ENCODE data around the gene GPR82. TPM values are rescaled to one million over a fixed set of nuclear protein-coding genes. Genes with fewer than 3 reads are reported as not detected.
"Not testable (repeated sequence)": the region's sequence is repeated elsewhere in the genome, so short reads cannot be mapped to it uniquely, and the experiment has no call there.

GPR82 gene
- total RNA-seq (not detected in 2 replicates), polyA plus RNA-seq (not detected in 2 replicates), polyA minus RNA-seq (not detected in 2 replicates)
- total RNA-seq (2013), result 0.14 TPM

- Mint-ChIP-seq H3K4me1 (peaks cover 51% of the 10 kb centered on the region), H3K4me3 (peak within 1 kb of the TSS; percentile 59), H3K27me3 (no peaks in the 10 kb centered on the region), H3K27ac (peak within 1 kb of the TSS; percentile 46), H3K9me3 (ENCODE audit: insufficient read depth) (no peaks in the 10 kb centered on the region)
- H3K27ac ChIP-seq (ENCODE audit: low read length in 2 of 2), result no peak within 1 kb of the TSS
- peaks cover 0 to 1% of the 10 kb centered on the region in 2 experiments for H3K36me3 ChIP-seq (replicated peaks in 1 of 2; ENCODE audit: control extremely low read depth in 1 of 2, control insufficient read depth in 1 of 2, extremely low read depth in 1 of 2, insufficient read depth in 2 of 2, low read length in 1 of 2)
- H3K4me1 ChIP-seq (ENCODE audit: control insufficient read depth in 2 of 2, insufficient read depth in 2 of 2, low read length in 2 of 2), result peaks cover 47 to 50% of the 10 kb centered on the region in 2 donors
- H3K27me3 ChIP-seq (replicated peaks in 1 of 4; ENCODE audit: control extremely low read depth in 1 of 4, control insufficient read depth in 3 of 4, insufficient read depth in 4 of 4, low read length in 3 of 4), result no peaks in the 10 kb centered on the region
- no peak within 1 kb of the TSS for H3K4me3 ChIP-seq (ENCODE audit: control extremely low read depth in 1 of 5, extremely low read depth in 1 of 5, insufficient read depth in 1 of 5, low read depth in 2 of 5, low read length in 4 of 5)
- no CpG with 5 or more reads among the region's 2 CpGs for WGBS (ENCODE audit: insufficient coverage)
- no peaks in the 10 kb centered on the region for H3K79me2 ChIP-seq (ENCODE audit: control insufficient read depth, insufficient read depth, low read length)
- peak within 1 kb of the TSS; percentile 58 for H3K4me2 ChIP-seq (replicated peaks; ENCODE audit: low read depth, low read length, poor library complexity, severe bottlenecking)
- H3K9ac ChIP-seq (ENCODE audit: low read length), result no peak within 1 kb of the TSS
- no peak within 1 kb of the TSS for H2AFZ ChIP-seq (ENCODE audit: insufficient read depth, low read depth, low read length, poor library complexity, severe bottlenecking)
- POLR2A ChIA-PET, result no interaction called here
- intact Hi-C loops (cut with micrococcal nuclease), result loop anchor here (1.0 kb wide), 1 partner anchor 10 kb away; no protein-coding TSS in a partner anchor
- peak; percentile 54 for ATAC-seq (ENCODE audit: low read depth)
- TF ChIP-seq EZH2 (IDR thresholded peaks at IDR 0.05; ENCODE audit: borderline replicate concordance, insufficient read depth, low read depth, low read length, poor library complexity, severe bottlenecking), result no peak
- TF ChIP-seq CTCF (IDR thresholded peaks at IDR 0.05), result no peak
- H3K9me3 ChIP-seq (ENCODE audit: control extremely low read depth in 1 of 3, control insufficient read depth in 2 of 3, insufficient read depth in 1 of 3, low read length in 2 of 3), result peaks cover 0 to 5% (median 3%) of the 10 kb centered on the region in 3 donors
- DNase-seq, result peak; percentile 34
- CTCF ChIA-PET, result no interaction called here
- H4K20me1 ChIP-seq (ENCODE audit: control insufficient read depth, insufficient read depth, low read length, poor library complexity, severe bottlenecking), result no peaks in the 10 kb centered on the region
These were observed at the start of gene GPR82 for GRCh38 chrX:41723826-41724225. Gene GPR82, plus strand, starts transcription at chrX:41724181. Its CDS starts 2,846 bp downstream, at chrX:41727027.

GRCh38 chrX:41676361-41676760 lies 47.6 kb upstream of the GPR82 start:
- H3K4me1 Mint-ChIP-seq, result peaks cover 15% of the 10 kb centered on the region
- H4K20me1 ChIP-seq (ENCODE audit: control insufficient read depth, insufficient read depth, low read length, poor library complexity, severe bottlenecking); DNase-seq; intact Hi-C loops (cut with micrococcal nuclease); H3K4me3 ChIP-seq (ENCODE audit: control extremely low read depth in 1 of 5, extremely low read depth in 1 of 5, insufficient read depth in 1 of 5, low read depth in 2 of 5, low read length in 4 of 5); POLR2A ChIA-PET; CTCF ChIA-PET; H3K4me3 Mint-ChIP-seq; H2AFZ ChIP-seq (ENCODE audit: insufficient read depth, low read depth, low read length, poor library complexity, severe bottlenecking); H3K27me3 Mint-ChIP-seq; H3K36me3 ChIP-seq (replicated peaks in 1 of 2; ENCODE audit: control extremely low read depth in 1 of 2, control insufficient read depth in 1 of 2, extremely low read depth in 1 of 2, insufficient read depth in 2 of 2, low read length in 1 of 2); H3K27me3 ChIP-seq (replicated peaks in 1 of 4; ENCODE audit: control extremely low read depth in 1 of 4, control insufficient read depth in 3 of 4, insufficient read depth in 4 of 4, low read length in 3 of 4); H3K9me3 Mint-ChIP-seq (ENCODE audit: insufficient read depth); H3K27ac Mint-ChIP-seq; H3K9me3 ChIP-seq (ENCODE audit: control extremely low read depth in 1 of 3, control insufficient read depth in 2 of 3, insufficient read depth in 1 of 3, low read length in 2 of 3); H3K4me2 ChIP-seq (replicated peaks; ENCODE audit: low read depth, low read length, poor library complexity, severe bottlenecking); H3K27ac ChIP-seq (ENCODE audit: low read length in 2 of 2); ATAC-seq (ENCODE audit: low read depth); H3K9ac ChIP-seq (ENCODE audit: low read length); H3K4me1 ChIP-seq (ENCODE audit: control insufficient read depth in 2 of 2, insufficient read depth in 2 of 2, low read length in 2 of 2); H3K79me2 ChIP-seq (ENCODE audit: control insufficient read depth, insufficient read depth, low read length): not testable (repeated sequence)
- WGBS (ENCODE audit: insufficient coverage), result 98% methylated on average over 9 of the region's 15 CpGs

All from B cell (primary cell).